ENCODE measurements around the gene SLC51A. TPM values are rescaled to one million over a fixed set of nuclear protein-coding genes. Genes with fewer than 3 reads are reported as not detected.

Gene SLC51A
- total RNA-seq, 2 experiments from 2014 or later, result not detected

DNA sequence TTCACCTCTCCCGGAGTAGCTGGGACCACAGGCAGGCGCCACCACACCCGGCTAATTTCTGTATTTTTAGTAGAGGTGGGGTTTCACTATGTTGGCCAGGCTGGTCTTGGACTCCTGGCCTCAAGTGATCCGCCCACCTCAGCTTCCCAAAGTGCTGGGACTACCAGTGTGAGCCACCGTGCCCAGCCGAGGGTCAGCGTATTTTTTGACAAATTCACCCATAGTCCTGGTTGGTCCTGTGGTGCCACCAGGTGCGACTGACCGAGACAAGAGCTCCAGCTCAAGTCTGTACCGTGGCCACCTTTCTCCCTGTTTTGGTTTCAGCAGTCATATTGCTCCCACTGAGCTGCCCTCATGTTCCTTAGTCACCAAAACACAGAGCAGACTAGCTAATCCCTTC lies 8.8 kb downstream of the SLC51A start:
- H4K20me1 ChIP-seq (ENCODE audit: insufficient read depth, low read length), result no peaks in the 10 kb centered on the region
- DNase-seq (ENCODE audit: low spot score), result no peak
- H3K4me3 ChIP-seq (ENCODE audit: low read depth, low read length, poor library complexity, severe bottlenecking), result no peak overlapping the region
- H3K79me2 ChIP-seq (ENCODE audit: insufficient read depth, low read depth, low read length), result no peaks in the 10 kb centered on the region
- H3K9me2 ChIP-seq (ENCODE audit: insufficient read depth, low read length), result no peaks in the 10 kb centered on the region
- no peaks in the 10 kb centered on the region for H3K36me3 ChIP-seq (ENCODE audit: insufficient read depth, low read length)
- no peak for TF ChIP-seq EZH2phosphoT487 (IDR thresholded peaks at IDR 0.05; ENCODE audit: borderline replicate concordance, low read depth, low read length)
- TF ChIP-seq, protein P1, sequence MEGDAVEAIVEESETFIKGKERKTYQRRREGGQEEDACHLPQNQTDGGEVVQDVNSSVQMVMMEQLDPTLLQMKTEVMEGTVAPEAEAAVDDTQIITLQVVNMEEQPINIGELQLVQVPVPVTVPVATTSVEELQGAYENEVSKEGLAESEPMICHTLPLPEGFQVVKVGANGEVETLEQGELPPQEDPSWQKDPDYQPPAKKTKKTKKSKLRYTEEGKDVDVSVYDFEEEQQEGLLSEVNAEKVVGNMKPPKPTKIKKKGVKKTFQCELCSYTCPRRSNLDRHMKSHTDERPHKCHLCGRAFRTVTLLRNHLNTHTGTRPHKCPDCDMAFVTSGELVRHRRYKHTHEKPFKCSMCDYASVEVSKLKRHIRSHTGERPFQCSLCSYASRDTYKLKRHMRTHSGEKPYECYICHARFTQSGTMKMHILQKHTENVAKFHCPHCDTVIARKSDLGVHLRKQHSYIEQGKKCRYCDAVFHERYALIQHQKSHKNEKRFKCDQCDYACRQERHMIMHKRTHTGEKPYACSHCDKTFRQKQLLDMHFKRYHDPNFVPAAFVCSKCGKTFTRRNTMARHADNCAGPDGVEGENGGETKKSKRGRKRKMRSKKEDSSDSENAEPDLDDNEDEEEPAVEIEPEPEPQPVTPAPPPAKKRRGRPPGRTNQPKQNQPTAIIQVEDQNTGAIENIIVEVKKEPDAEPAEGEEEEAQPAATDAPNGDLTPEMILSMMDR (conservative IDR thresholded peaks at IDR 0.05; ENCODE audit: low read length), result no peak
- no peak overlapping the region for H2AFZ ChIP-seq (ENCODE audit: low read length)
- no peak overlapping the region for H3K4me2 ChIP-seq (ENCODE audit: low read length)
- intact Hi-C loops (cut with micrococcal nuclease; ENCODE audit: unreplicated experiment), result no loop called here
- no peaks in the 10 kb centered on the region for H3K4me1 ChIP-seq (ENCODE audit: insufficient read depth, low read length, poor library complexity, severe bottlenecking)
- ChIA-PET CTCF (ENCODE audit: unreplicated experiment) (no interaction called here), POLR2A (interaction anchor here (0.5 to 1.4 kb wide), 3 partner anchors 10 to 644 kb away, joined by 3 read pairs; no protein-coding TSS in a partner anchor)
- no peaks in the 10 kb centered on the region for H3K9me3 ChIP-seq (ENCODE audit: low read length)
- BruUV-seq (replicated peaks), result no TSS peak
- no peak overlapping the region for H3K27ac ChIP-seq (ENCODE audit: low read depth, low read length, poor library complexity, severe bottlenecking)

DNA sequence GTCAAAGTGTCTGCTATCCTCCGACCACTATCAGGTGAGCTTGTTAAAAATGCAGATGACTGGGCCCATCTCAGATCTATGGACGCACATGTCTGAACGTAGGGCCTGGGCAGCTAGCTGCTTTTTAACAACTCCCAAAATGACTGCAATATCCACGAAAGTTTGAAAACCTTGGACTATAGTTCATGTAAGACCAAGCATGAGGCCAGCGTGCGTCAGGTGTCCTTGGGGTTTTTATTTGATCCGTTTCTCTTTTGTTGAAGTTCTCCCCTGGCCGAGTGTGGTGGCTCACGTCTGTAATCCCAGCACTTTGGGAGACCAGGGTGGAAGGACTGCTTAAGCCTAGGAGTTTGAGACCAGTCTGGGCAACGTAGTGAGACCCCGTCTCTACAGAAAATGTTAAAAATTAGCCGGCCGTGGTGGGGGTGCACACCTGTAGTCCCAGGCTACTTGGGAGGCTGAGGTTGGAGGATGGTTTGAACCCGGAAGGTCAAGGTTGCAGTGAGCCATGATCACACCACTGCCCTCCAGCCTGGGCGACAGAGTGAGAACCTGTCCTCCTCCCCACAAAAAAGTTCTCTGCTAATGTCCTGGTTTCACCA lies 9.5 kb downstream of the SLC51A start:
- Histone ChIP-seq H3K4me2 (ENCODE audit: low read length) (no peak overlapping the region), H3K9me2 (ENCODE audit: insufficient read depth, low read length) (no peaks in the 10 kb centered on the region), H4K20me1 (ENCODE audit: insufficient read depth, low read length) (no peaks in the 10 kb centered on the region), H2AFZ (ENCODE audit: low read length) (no peak overlapping the region), H3K27ac (ENCODE audit: low read depth, low read length, poor library complexity, severe bottlenecking) (no peak overlapping the region), H3K9me3 (ENCODE audit: low read length) (no peaks in the 10 kb centered on the region), H3K4me3 (ENCODE audit: low read depth, low read length, poor library complexity, severe bottlenecking) (no peak overlapping the region), H3K36me3 (ENCODE audit: insufficient read depth, low read length) (no peaks in the 10 kb centered on the region), H3K4me1 (ENCODE audit: insufficient read depth, low read length, poor library complexity, severe bottlenecking) (no peaks in the 10 kb centered on the region), H3K79me2 (ENCODE audit: insufficient read depth, low read depth, low read length) (no peaks in the 10 kb centered on the region)
- ChIA-PET CTCF (ENCODE audit: unreplicated experiment) (no interaction called here), POLR2A (interaction anchor here (0.5 to 1.4 kb wide), 3 partner anchors 9 to 645 kb away, joined by 3 read pairs; no protein-coding TSS in a partner anchor)
- DNase-seq (ENCODE audit: low spot score), result no peak
- no TSS peak for BruUV-seq (replicated peaks)
- intact Hi-C loops (cut with micrococcal nuclease; ENCODE audit: unreplicated experiment), result no loop called here
- no peak for TF ChIP-seq EZH2phosphoT487 (IDR thresholded peaks at IDR 0.05; ENCODE audit: borderline replicate concordance, low read depth, low read length)
- TF ChIP-seq, protein P1 (conservative IDR thresholded peaks at IDR 0.05; ENCODE audit: low read length), result no peak

DNA sequence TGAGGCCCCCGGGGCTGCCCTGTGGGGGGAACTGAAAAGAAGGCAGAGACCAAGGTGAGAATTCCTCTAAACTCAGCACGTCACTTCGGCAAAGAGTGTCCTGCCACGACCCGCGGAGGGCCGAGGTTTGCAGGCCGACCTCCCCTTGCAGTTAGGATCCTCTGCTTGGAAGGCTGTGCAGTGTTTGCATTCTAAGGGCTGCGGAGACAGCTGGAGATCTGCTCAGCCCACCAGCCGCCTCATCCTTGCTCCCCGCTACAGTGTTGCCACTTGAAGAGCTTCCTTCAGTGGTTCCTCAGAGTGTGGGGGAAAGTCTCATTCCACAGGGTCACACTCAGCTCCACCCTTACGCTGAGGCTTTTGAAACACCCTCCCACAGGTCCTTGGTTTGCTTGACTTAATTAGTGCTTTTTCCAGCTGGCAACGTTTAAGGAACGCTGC lies 10.8 kb downstream of the SLC51A start:
- CTCF ChIA-PET (ENCODE audit: unreplicated experiment), result no interaction called here
- BruUV-seq (replicated peaks), result no TSS peak
- intact Hi-C loops (cut with micrococcal nuclease; ENCODE audit: unreplicated experiment), result no loop called here

More for the DNA sequence above, 10.8 kb downstream of the SLC51A start:
- no peak for DNase-seq (ENCODE audit: low spot score)
- no peak overlapping the region for H2AFZ ChIP-seq (ENCODE audit: low read length)
- H3K4me3 ChIP-seq (ENCODE audit: low read depth, low read length, poor library complexity, severe bottlenecking), result no peak overlapping the region
- no peak overlapping the region for H3K27ac ChIP-seq (ENCODE audit: low read depth, low read length, poor library complexity, severe bottlenecking)
- no peaks in the 10 kb centered on the region for H3K9me3 ChIP-seq (ENCODE audit: low read length)
- H3K9me2 ChIP-seq (ENCODE audit: insufficient read depth, low read length), result no peaks in the 10 kb centered on the region
- H3K36me3 ChIP-seq (ENCODE audit: insufficient read depth, low read length), result no peaks in the 10 kb centered on the region
- H3K4me2 ChIP-seq (ENCODE audit: low read length), result no peak overlapping the region
- TF ChIP-seq EZH2phosphoT487 (IDR thresholded peaks at IDR 0.05; ENCODE audit: borderline replicate concordance, low read depth, low read length), result no peak
- TF ChIP-seq, protein P1 (conservative IDR thresholded peaks at IDR 0.05; ENCODE audit: low read length), result no peak
- no peaks in the 10 kb centered on the region for H3K4me1 ChIP-seq (ENCODE audit: insufficient read depth, low read length, poor library complexity, severe bottlenecking)
- POLR2A ChIA-PET, result interaction anchor here (0.6 kb wide), 1 partner anchor 375 kb away, joined by 3 read pairs; no protein-coding TSS in a partner anchor
- H3K79me2 ChIP-seq (ENCODE audit: insufficient read depth, low read depth, low read length), result no peaks in the 10 kb centered on the region
- H4K20me1 ChIP-seq (ENCODE audit: insufficient read depth, low read length), result no peaks in the 10 kb centered on the region

Data from OCI-LY7 (cell line).